HL-60 (cell line): Measurements from ENCODE around the gene TAF9.
"Not testable (repeated sequence)": the region's sequence is repeated elsewhere in the genome, so short reads cannot be mapped to it uniquely, and the experiment has no call there.

Experiments
- DNase-seq, 2 experiments: peaks; one replicate each; pipeline ENCODE4 v3.0.0-alpha.2; 2010 to 2020; ENCODE audit warnings: low read depth in 1 of 2, low spot score in 1 of 2
- H3K27ac ChIP-seq: fragments of 250-450 bp; sonication (Bioruptor Pico); replicated peaks from 2 replicates; pipeline ENCODE4 v1.5.1; 2020; ENCODE audit warnings: mild to moderate bottlenecking, moderate library complexity
- H3K27me3 ChIP-seq: fragments of 250-450 bp; sonication (Bioruptor Pico); 2 replicates; pipeline ENCODE4 v1.5.1; 2021; ENCODE audit warnings: mild to moderate bottlenecking, moderate library complexity; ENCODE audit not compliant: insufficient read depth, poor library complexity, severe bottlenecking
- H3K4me3 ChIP-seq: replicated peaks from 2 replicates; pipeline ENCODE4 v1.5.1; 2011; ENCODE audit warnings: mild to moderate bottlenecking, control low read depth, low read length; ENCODE audit not compliant: insufficient read depth
- CTCF ChIP-seq: IDR thresholded peaks from one replicate; pipeline ENCODE4 v1.5.1; 2011; ENCODE audit warnings: low read length, control low read depth, inconsistent platforms; ENCODE audit not compliant: insufficient read depth
- GABPA ChIP-seq: IDR thresholded peaks from 2 replicates; pipeline ENCODE4 v1.6.1; 2012; ENCODE audit warnings: low read depth
- POLR2AphosphoS5 ChIP-seq: IDR thresholded peaks from 2 replicates; pipeline ENCODE4 v1.6.1; 2012; ENCODE audit warnings: low read depth
- REST ChIP-seq: IDR thresholded peaks from 2 replicates; pipeline ENCODE4 v1.6.1; 2012; ENCODE audit warnings: low read depth; ENCODE audit not compliant: insufficient replicate concordance
- SPI1 ChIP-seq: IDR thresholded peaks from 2 replicates; pipeline ENCODE4 v1.6.1; 2012; ENCODE audit warnings: low read depth, mild to moderate bottlenecking, borderline replicate concordance

The TAF9 gene

GRCh38 chr5:69372394-69372793 lies 3.1 kb upstream of the TAF9 start:
- TF ChIP-seq CTCF (no peak), SPI1 (no peak), POLR2AphosphoS5 (no peak), REST (no peak), GABPA (no peak)
- no peak overlapping the region for H3K4me3 ChIP-seq
- H3K27ac ChIP-seq: no peak overlapping the region
- no peak for DNase-seq
- no peaks in the 10 kb centered on the region for H3K27me3 ChIP-seq

GRCh38 chr5:69370335-69370734 lies 1.0 kb upstream of the TAF9 start:
- H3K27ac ChIP-seq: peak overlapping the region; percentile 99
- H3K4me3 ChIP-seq: peak overlapping the region; percentile 59
- DNase-seq, H3K27me3 ChIP-seq: not testable (repeated sequence)

- H3K27me3 ChIP-seq: no peaks in the 10 kb centered on the region
- H3K4me3 ChIP-seq: peak overlapping the region; percentile 59
- DNase-seq: no peak
- no peak for TF ChIP-seq CTCF
- TF ChIP-seq SPI1: no peak
- TF ChIP-seq GABPA: no peak
- TF ChIP-seq POLR2AphosphoS5: no peak
- TF ChIP-seq REST: no peak
- H3K27ac ChIP-seq: peak overlapping the region; percentile 99
These were observed 621 bp downstream of the TAF9 start for GRCh38 chr5:69368458-69369339.

GRCh38 chr5:69367697-69368279 lies 1.5 kb downstream of the TAF9 start:
- DNase-seq: no peak
- Histone ChIP-seq H3K27me3 (no peaks in the 10 kb centered on the region), H3K4me3 (peak overlapping the region; percentile 59), H3K27ac (peak overlapping the region; percentile 99)
- TF ChIP-seq REST (no peak), POLR2AphosphoS5 (no peak), GABPA (no peak), CTCF (no peak), SPI1 (no peak)
